HepG2 (cell line): ENCODE measurements around the gene PSMB10. TPM values are rescaled to one million over a fixed set of nuclear protein-coding genes. Genes with fewer than 3 reads are reported as not detected.

Experiments used
- KAT2B ChIP-seq: fragments of 150-350 bp; IDR thresholded peaks from 2 replicates; pipeline ENCODE4 v1.6.1; 2014; ENCODE audit warnings: low read depth, low read length, borderline replicate concordance
- MYC ChIP-seq: sonication (generic); formaldehyde crosslinking; IDR thresholded peaks from 2 replicates; pipeline ENCODE4 v1.9.0; 2021; ENCODE audit warnings: missing genetic modification reagents, borderline replicate concordance
- NKX3-1 ChIP-seq: sonication (generic); formaldehyde crosslinking; IDR thresholded peaks from 2 replicates; pipeline ENCODE4 v1.5.0; 2020; ENCODE audit warnings: missing genetic modification reagents
- REXO4 ChIP-seq: sonication (generic); formaldehyde crosslinking; IDR thresholded peaks from 2 replicates; pipeline ENCODE4 v1.8.0; 2022; ENCODE audit warnings: missing genetic modification reagents, mild to moderate bottlenecking, borderline replicate concordance
- RFX5 ChIP-seq: IDR thresholded peaks from 2 replicates; pipeline ENCODE4 v1.6.1; 2011; ENCODE audit warnings: low read depth, low read length, improper control_type of control experiment
- SSRP1 ChIP-seq: IDR thresholded peaks from 2 replicates; pipeline ENCODE4 v1.6.1; 2016; ENCODE audit warnings: control low read depth
- ZBTB38 ChIP-seq: sonication (generic); formaldehyde crosslinking; IDR thresholded peaks from 2 replicates; pipeline ENCODE4 v1.5.1; 2020; ENCODE audit warnings: mild to moderate bottlenecking, missing genetic modification reagents
- ZFP36 ChIP-seq: fragments of 150-350 bp; IDR thresholded peaks from 2 replicates; pipeline ENCODE4 v1.6.1; 2018; ENCODE audit warnings: borderline replicate concordance, low read length, low read depth; ENCODE audit not compliant: partially characterized antibody
- ZNF180 ChIP-seq: sonication (generic); formaldehyde crosslinking; IDR thresholded peaks from 2 replicates; pipeline ENCODE4 v1.4.0; 2020; ENCODE audit warnings: low read depth, missing genetic modification reagents, borderline replicate concordance
- ZNF850 ChIP-seq: sonication (generic); formaldehyde crosslinking; conservative IDR thresholded peaks from 2 replicates; pipeline ENCODE4 v1.9.0; 2021; ENCODE audit warnings: mild to moderate bottlenecking, missing genetic modification reagents
- ZSCAN30 ChIP-seq: sonication (generic); formaldehyde crosslinking; IDR thresholded peaks from 2 replicates; pipeline ENCODE4 v1.5.0; 2020; ENCODE audit warnings: mild to moderate bottlenecking, missing genetic modification reagents
- polyA plus RNA-seq, 8 experiments: library from polyadenylated mRNA; depleted of rRNA in 3 of 8; stranded (reverse) in 7 of 8; unstranded in 1 of 8; fragments of >200 nt; fragmentation: Illumina TruSeq in 4 of 8; extraction: Trizol in 4 of 8; gene quantifications; 2 replicates each; pipeline versions ENCODE4 v1.2.1 to v1.2.3, GENCODE V29; 2011 to 2016; ENCODE audit warnings: low read depth in 4 of 8, missing spikeins in 1 of 8, mixed read lengths in 1 of 8; ENCODE audit not compliant: insufficient read depth in 1 of 8
- total RNA-seq, 5 experiments: library from RNA; depleted of rRNA; stranded (reverse); fragments of >200 nt; fragmentation: Illumina TruSeq; extraction: Trizol; gene quantifications; 2 replicates each; pipeline ENCODE4 v1.2.3, GENCODE V29; 2016; ENCODE audit warnings: low read depth in 1 of 5
- TF ChIP-seq, protein P1 (sequence below): sonication (generic); formaldehyde crosslinking; IDR thresholded peaks from 2 replicates; pipeline ENCODE4 v1.5.1; 2020; ENCODE audit warnings: missing genetic modification reagents, mild to moderate bottlenecking, borderline replicate concordance
- TF ChIP-seq, protein P2 (sequence below): sonication (generic); formaldehyde crosslinking; IDR thresholded peaks from 2 replicates; pipeline ENCODE4 v1.5.1; 2020; ENCODE audit warnings: missing genetic modification reagents, mild to moderate bottlenecking, borderline replicate concordance
- TF ChIP-seq, protein P3 (sequence below): sonication (generic); formaldehyde crosslinking; IDR thresholded peaks from 2 replicates; pipeline ENCODE4 v1.4.0; 2020; ENCODE audit warnings: mild to moderate bottlenecking, low read depth, missing genetic modification reagents
- TF ChIP-seq, protein P4 (sequence below): sonication (generic); formaldehyde crosslinking; IDR thresholded peaks from 2 replicates; pipeline ENCODE4 v1.4.0; 2020; ENCODE audit warnings: missing genetic modification reagents

Gene PSMB10
- total and polyA plus RNA-seq, 2 of the 13 experiments (the other 11 are each of a cell fraction or from before 2014, with no cell fraction given), result 12.7 to 65.9 TPM

DNA sequence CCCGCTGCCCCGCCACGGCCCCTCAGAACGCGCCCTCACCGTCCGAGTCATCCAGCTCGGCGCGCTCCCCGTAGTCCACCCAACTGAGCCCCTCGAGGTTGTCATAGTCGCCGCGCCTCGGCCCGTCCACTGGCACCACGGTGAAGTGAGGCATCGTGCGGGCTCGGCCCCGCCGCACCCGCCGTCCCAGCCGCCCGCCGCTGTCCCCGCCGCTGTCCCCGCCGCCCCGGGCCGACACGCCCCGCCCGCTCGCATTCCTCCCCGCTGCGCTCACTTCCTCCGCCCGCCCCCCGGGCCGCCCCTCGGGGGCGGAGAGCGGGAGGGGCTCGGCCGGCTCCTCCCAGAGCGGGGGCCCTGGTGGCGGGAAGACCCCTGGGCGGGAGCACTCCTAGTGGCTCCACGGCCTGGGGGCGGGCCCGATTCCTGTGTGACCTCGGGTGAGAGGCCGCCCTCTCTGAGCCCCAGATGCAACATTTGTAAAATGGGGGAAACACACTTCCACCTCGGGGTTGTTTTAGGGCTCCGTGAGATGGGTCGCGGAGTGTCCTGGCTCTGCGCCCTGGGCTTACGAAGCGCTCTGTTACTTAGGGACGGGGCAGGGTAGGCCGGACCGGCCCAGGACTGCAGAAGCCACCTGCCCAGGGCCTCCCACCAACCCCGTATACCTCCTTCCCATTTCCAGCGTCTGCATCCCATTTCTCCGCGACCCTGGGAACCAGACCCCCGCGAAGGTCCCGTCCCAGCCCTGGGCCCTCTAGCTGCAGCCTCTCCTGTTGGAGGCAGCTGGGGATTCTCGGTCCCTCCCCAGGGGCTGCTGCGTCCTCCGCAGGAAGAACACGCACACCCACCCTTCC is 32.0 kb upstream of the PSMB10 start, which contains the start of gene SLC12A4 (continued):
- TF ChIP-seq, protein P1, sequence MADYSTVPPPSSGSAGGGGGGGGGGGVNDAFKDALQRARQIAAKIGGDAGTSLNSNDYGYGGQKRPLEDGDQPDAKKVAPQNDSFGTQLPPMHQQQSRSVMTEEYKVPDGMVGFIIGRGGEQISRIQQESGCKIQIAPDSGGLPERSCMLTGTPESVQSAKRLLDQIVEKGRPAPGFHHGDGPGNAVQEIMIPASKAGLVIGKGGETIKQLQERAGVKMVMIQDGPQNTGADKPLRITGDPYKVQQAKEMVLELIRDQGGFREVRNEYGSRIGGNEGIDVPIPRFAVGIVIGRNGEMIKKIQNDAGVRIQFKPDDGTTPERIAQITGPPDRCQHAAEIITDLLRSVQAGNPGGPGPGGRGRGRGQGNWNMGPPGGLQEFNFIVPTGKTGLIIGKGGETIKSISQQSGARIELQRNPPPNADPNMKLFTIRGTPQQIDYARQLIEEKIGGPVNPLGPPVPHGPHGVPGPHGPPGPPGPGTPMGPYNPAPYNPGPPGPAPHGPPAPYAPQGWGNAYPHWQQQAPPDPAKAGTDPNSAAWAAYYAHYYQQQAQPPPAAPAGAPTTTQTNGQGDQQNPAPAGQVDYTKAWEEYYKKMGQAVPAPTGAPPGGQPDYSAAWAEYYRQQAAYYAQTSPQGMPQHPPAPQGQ (CRISPR knock-in tag), result 0 out of 2 replicates have a peak, but pooled peaks have one; percentile 14
- TF ChIP-seq, protein P2, sequence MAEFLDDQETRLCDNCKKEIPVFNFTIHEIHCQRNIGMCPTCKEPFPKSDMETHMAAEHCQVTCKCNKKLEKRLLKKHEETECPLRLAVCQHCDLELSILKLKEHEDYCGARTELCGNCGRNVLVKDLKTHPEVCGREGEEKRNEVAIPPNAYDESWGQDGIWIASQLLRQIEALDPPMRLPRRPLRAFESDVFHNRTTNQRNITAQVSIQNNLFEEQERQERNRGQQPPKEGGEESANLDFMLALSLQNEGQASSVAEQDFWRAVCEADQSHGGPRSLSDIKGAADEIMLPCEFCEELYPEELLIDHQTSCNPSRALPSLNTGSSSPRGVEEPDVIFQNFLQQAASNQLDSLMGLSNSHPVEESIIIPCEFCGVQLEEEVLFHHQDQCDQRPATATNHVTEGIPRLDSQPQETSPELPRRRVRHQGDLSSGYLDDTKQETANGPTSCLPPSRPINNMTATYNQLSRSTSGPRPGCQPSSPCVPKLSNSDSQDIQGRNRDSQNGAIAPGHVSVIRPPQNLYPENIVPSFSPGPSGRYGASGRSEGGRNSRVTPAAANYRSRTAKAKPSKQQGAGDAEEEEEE (CRISPR knock-in tag), result no peak
- TF ChIP-seq MYC, result peak; percentile 29
- no peak for TF ChIP-seq ZNF180 (CRISPR knock-in tag)
- no peak; the same call in 1 of the 2 replicates for TF ChIP-seq NKX3-1 (CRISPR knock-in tag)
- TF ChIP-seq, protein P3, sequence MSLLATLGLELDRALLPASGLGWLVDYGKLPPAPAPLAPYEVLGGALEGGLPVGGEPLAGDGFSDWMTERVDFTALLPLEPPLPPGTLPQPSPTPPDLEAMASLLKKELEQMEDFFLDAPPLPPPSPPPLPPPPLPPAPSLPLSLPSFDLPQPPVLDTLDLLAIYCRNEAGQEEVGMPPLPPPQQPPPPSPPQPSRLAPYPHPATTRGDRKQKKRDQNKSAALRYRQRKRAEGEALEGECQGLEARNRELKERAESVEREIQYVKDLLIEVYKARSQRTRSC, result no peak
- TF ChIP-seq REXO4 (CRISPR knock-in tag), result no peak
- TF ChIP-seq RFX5, result no peak
- no peak for TF ChIP-seq SSRP1
- no peak for TF ChIP-seq ZSCAN30 (CRISPR knock-in tag)
- peak; percentile 17; the same call in 1 of the 2 replicates for TF ChIP-seq ZBTB38 (CRISPR knock-in tag)
- TF ChIP-seq, protein P4, sequence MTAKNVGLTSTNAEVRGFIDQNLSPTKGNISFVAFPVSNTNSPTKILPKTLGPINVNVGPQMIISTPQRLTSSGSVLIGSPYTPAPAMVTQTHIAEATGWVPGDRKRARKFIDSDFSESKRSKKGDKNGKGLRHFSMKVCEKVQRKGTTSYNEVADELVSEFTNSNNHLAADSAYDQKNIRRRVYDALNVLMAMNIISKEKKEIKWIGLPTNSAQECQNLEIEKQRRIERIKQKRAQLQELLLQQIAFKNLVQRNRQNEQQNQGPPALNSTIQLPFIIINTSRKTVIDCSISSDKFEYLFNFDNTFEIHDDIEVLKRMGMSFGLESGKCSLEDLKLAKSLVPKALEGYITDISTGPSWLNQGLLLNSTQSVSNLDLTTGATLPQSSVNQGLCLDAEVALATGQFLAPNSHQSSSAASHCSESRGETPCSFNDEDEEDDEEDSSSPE (CRISPR knock-in tag), result peak; percentile 96
- TF ChIP-seq ZNF850, result no peak
- TF ChIP-seq ZFP36, result peak; percentile 98
- no peak for TF ChIP-seq KAT2B
